Measurements from ENCODE around the gene CASKIN2. TPM values are rescaled to one million over a fixed set of nuclear protein-coding genes. Genes with fewer than 3 reads are reported as not detected.

The CASKIN2 gene
- total and polyA plus RNA-seq, 2 of the 4 experiments (the other 2 are of a cell fraction) = 2.9 to 6.9 TPM

DNA sequence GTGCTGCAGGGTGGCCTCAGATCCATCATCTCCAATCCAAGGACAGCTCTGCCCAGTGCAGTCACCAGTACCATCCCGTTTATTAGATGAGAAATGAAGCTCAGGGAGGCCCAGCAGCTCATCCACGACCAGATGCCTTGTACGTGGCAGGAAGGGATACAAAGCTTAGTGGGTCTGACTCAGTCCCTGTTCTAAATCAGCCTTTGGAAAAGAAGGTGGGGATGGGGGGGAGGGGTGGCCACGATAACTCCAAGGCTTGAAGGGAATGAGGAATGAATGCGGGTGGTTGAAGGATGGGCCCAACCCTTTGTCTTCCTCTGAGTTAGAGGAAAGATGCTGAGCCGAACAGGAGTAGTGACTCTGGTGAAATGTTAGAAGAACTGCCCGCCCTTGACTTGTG, 35.9 kb upstream of the CASKIN2 start:
- H3K4me2 ChIP-seq (ENCODE audit: low read depth, low read length) = no peak overlapping the region
- H4K91ac ChIP-seq (ENCODE audit: insufficient read depth, low read depth, low read length) = no peak overlapping the region
- H3K56ac ChIP-seq (ENCODE audit: extremely low read depth, insufficient read depth, low read length) = no peak overlapping the region
- H3K14ac ChIP-seq (replicated peaks; ENCODE audit: low read depth, low read length) = no peak overlapping the region
- H3K27ac ChIP-seq (ENCODE audit: insufficient read depth, low read length) = no peak overlapping the region
- 54% methylated on average over 4 of the region's 7 CpGs; no CpG with 5 or more reads in 1 of the 2 experiments for WGBS, 2 experiments (ENCODE audit: extremely low coverage in 2 of 2, insufficient read length in 1 of 2)
- H3K79me1 ChIP-seq (ENCODE audit: low read depth in 1 of 2, low read length in 2 of 2) = no peaks in the 10 kb centered on the region
- H3K4me3 ChIP-seq (ENCODE audit: insufficient read depth, low read depth, low read length) = no peak overlapping the region
- no peak overlapping the region for H2AFZ ChIP-seq (replicated peaks; ENCODE audit: low read length, poor library complexity)
- H3K9ac ChIP-seq (ENCODE audit: low read depth, low read length) = no peak overlapping the region
- H3K18ac ChIP-seq (ENCODE audit: low read depth, low read length) = no peak overlapping the region
- H2BK15ac ChIP-seq (ENCODE audit: low read depth, low read length) = no peak overlapping the region
- no peaks in the 10 kb centered on the region for H3K9me3 ChIP-seq (ENCODE audit: control insufficient read depth, insufficient read depth, low read length)
- H4K5ac ChIP-seq (ENCODE audit: low read depth, low read length) = no peak overlapping the region
- POLR2A ChIA-PET (ENCODE audit: unreplicated experiment) = no interaction called here
- DNase-seq (no peak), ATAC-seq (ENCODE audit: low read depth) (no peak)
- CTCF ChIA-PET = no interaction called here
- no peak overlapping the region for H2BK120ac ChIP-seq (ENCODE audit: low read depth, low read length)
- intact Hi-C loops (cut with micrococcal nuclease) (no loop called here), dilution Hi-C loops (cut with HindIII; ENCODE audit: low sequenced_read_pairs, unreplicated experiment) (no loop called here), in situ Hi-C loops (cut with MboI; ENCODE audit: low sequenced_read_pairs) (no loop called here)
- H3K4me1 ChIP-seq (ENCODE audit: control insufficient read depth, insufficient read depth, low read length) = peaks cover 11% of the 10 kb centered on the region
- H3K27me3 ChIP-seq (ENCODE audit: control insufficient read depth, insufficient read depth, low read length) = peaks cover 17% of the 10 kb centered on the region
- TF ChIP-seq, protein P1, sequence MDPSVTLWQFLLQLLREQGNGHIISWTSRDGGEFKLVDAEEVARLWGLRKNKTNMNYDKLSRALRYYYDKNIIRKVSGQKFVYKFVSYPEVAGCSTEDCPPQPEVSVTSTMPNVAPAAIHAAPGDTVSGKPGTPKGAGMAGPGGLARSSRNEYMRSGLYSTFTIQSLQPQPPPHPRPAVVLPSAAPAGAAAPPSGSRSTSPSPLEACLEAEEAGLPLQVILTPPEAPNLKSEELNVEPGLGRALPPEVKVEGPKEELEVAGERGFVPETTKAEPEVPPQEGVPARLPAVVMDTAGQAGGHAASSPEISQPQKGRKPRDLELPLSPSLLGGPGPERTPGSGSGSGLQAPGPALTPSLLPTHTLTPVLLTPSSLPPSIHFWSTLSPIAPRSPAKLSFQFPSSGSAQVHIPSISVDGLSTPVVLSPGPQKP (IDR thresholded peaks at IDR 0.05; ENCODE audit: borderline replicate concordance, low read depth, low read length) = no peak
- TF ChIP-seq BHLHE40 (IDR thresholded peaks at IDR 0.05; ENCODE audit: low read depth, low read length) = no peak
- no peak for TF ChIP-seq RAD21 (IDR thresholded peaks at IDR 0.05; ENCODE audit: low read length)
- TF ChIP-seq, protein P2, sequence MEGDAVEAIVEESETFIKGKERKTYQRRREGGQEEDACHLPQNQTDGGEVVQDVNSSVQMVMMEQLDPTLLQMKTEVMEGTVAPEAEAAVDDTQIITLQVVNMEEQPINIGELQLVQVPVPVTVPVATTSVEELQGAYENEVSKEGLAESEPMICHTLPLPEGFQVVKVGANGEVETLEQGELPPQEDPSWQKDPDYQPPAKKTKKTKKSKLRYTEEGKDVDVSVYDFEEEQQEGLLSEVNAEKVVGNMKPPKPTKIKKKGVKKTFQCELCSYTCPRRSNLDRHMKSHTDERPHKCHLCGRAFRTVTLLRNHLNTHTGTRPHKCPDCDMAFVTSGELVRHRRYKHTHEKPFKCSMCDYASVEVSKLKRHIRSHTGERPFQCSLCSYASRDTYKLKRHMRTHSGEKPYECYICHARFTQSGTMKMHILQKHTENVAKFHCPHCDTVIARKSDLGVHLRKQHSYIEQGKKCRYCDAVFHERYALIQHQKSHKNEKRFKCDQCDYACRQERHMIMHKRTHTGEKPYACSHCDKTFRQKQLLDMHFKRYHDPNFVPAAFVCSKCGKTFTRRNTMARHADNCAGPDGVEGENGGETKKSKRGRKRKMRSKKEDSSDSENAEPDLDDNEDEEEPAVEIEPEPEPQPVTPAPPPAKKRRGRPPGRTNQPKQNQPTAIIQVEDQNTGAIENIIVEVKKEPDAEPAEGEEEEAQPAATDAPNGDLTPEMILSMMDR (conservative IDR thresholded peaks at IDR 0.05; ENCODE audit: low read depth, low read length) = no peak
- TF ChIP-seq MAFK (IDR thresholded peaks at IDR 0.05; ENCODE audit: low read depth, low read length) = no peak
- TF ChIP-seq FOS (IDR thresholded peaks at IDR 0.05; ENCODE audit: low read depth, low read length) = no peak
- no peak for TF ChIP-seq NFE2L2 (IDR thresholded peaks at IDR 0.05; ENCODE audit: low read depth, low read length)
- TF ChIP-seq POLR2A (IDR thresholded peaks at IDR 0.05; ENCODE audit: low read depth, low read length) = no peak
- no peak for TF ChIP-seq MAZ (IDR thresholded peaks at IDR 0.05; ENCODE audit: borderline replicate concordance, low read depth, low read length)
- no peaks in the 10 kb centered on the region for H3K36me3 ChIP-seq (ENCODE audit: control insufficient read depth, insufficient read depth, low read length)
- no peak overlapping the region for H4K8ac ChIP-seq (ENCODE audit: low read depth in 2 of 2, low read length in 2 of 2)
- peaks cover 11% of the 10 kb centered on the region; the same call in 1 of the 2 replicates for H3K9me1 ChIP-seq (ENCODE audit: insufficient read depth, low read length)
- peak overlapping the region; percentile 20; the same call in 1 of the 2 replicates for H2AK5ac ChIP-seq (ENCODE audit: low read depth, low read length)
- H2BK5ac ChIP-seq (ENCODE audit: low read depth, low read length, poor library complexity, severe bottlenecking) = no peak overlapping the region
- H4K20me1 ChIP-seq (ENCODE audit: insufficient read depth, low read length) = no peaks in the 10 kb centered on the region
- no TSS peak for BruUV-seq (replicated peaks)
- H3K23ac ChIP-seq (ENCODE audit: low read depth, low read length) = no peak overlapping the region
- H2AK9ac ChIP-seq (replicated peaks; ENCODE audit: low read depth, low read length, poor library complexity) = no peak overlapping the region
- no peak overlapping the region for H2BK20ac ChIP-seq (ENCODE audit: low read depth, low read length)
- H3K4ac ChIP-seq (ENCODE audit: low read depth, low read length) = peak overlapping the region; percentile 24; the same call in 1 of the 2 replicates

Measured in IMR-90 (cell line).